ENCODE measurements around the gene RHOBTB3. TPM values are rescaled to one million over a fixed set of nuclear protein-coding genes. Genes with fewer than 3 reads are reported as not detected.
"Not testable (repeated sequence)": the region's sequence is repeated elsewhere in the genome, so short reads cannot be mapped to it uniquely, and the experiment has no call there.

The RHOBTB3 gene
- total RNA-seq, 2 donors from 2014 or later = 0.92 to 2.5 TPM

GRCh38 chr5:95835682-95836385, 104.7 kb downstream of the RHOBTB3 start:
- no peaks in the 10 kb centered on the region for H3K36me3 Mint-ChIP-seq (ENCODE audit: low read depth)
- H3K4me1 Mint-ChIP-seq = peaks cover 37% of the 10 kb centered on the region
- peak overlapping the region; percentile 98 for H3K27ac Mint-ChIP-seq
- no peaks in the 10 kb centered on the region for H3K9me3 ChIP-seq (ENCODE audit: control insufficient read depth, low read length, poor library complexity, severe bottlenecking)
- no peaks in the 10 kb centered on the region for H3K27me3 Mint-ChIP-seq
- peak overlapping the region; percentile 97 for H3K4me3 Mint-ChIP-seq
- DNase-seq (no peak), ATAC-seq (no peak)

- Mint-ChIP-seq H3K36me3 (ENCODE audit: low read depth) (no peaks in the 10 kb centered on the region), H3K27ac (peak overlapping the region; percentile 98), H3K4me3 (peak overlapping the region; percentile 97), H3K27me3 (no peaks in the 10 kb centered on the region), H3K4me1 (peaks cover 41% of the 10 kb centered on the region)
- DNase-seq (no peak), ATAC-seq (no peak)
- H3K9me3 ChIP-seq (ENCODE audit: control insufficient read depth, low read length, poor library complexity, severe bottlenecking) = no peaks in the 10 kb centered on the region
Observed at GRCh38 chr5:95836544-95836943, 105.4 kb downstream of the RHOBTB3 start.

GRCh38 chr5:95836971-95837370, 105.8 kb downstream of the RHOBTB3 start:
- not testable (repeated sequence) for H3K36me3 Mint-ChIP-seq (ENCODE audit: low read depth); H3K9me3 ChIP-seq (ENCODE audit: control insufficient read depth, low read length, poor library complexity, severe bottlenecking); DNase-seq; H3K27me3 Mint-ChIP-seq; ATAC-seq
- H3K27ac Mint-ChIP-seq = peak overlapping the region; percentile 98
- peaks cover 41% of the 10 kb centered on the region for H3K4me1 Mint-ChIP-seq
- H3K4me3 Mint-ChIP-seq = peak overlapping the region; percentile 12

- peaks cover 41% of the 10 kb centered on the region for H3K4me1 Mint-ChIP-seq
- H3K4me3 Mint-ChIP-seq = no peak overlapping the region
- ATAC-seq = no peak
- H3K36me3 Mint-ChIP-seq (ENCODE audit: low read depth) = no peaks in the 10 kb centered on the region
- H3K27ac Mint-ChIP-seq = peak overlapping the region; percentile 98
- DNase-seq = no peak
- H3K27me3 Mint-ChIP-seq = no peaks in the 10 kb centered on the region
- H3K9me3 ChIP-seq (ENCODE audit: control insufficient read depth, low read length, poor library complexity, severe bottlenecking) = no peaks in the 10 kb centered on the region
Observed at GRCh38 chr5:95837492-95837891, 106.4 kb downstream of the RHOBTB3 start.

- ATAC-seq (no peak), DNase-seq (no peak)
- Mint-ChIP-seq H3K4me3 (no peak overlapping the region), H3K27me3 (no peaks in the 10 kb centered on the region), H3K36me3 (ENCODE audit: low read depth) (no peaks in the 10 kb centered on the region), H3K27ac (peak overlapping the region; percentile 98), H3K4me1 (peaks cover 41% of the 10 kb centered on the region)
- no peaks in the 10 kb centered on the region for H3K9me3 ChIP-seq (ENCODE audit: control insufficient read depth, low read length, poor library complexity, severe bottlenecking)
Observed at GRCh38 chr5:95838001-95838520, 106.9 kb downstream of the RHOBTB3 start.

GRCh38 chr5:95838556-95838955, 107.4 kb downstream of the RHOBTB3 start:
- no peak for DNase-seq
- H3K4me1 Mint-ChIP-seq = peaks cover 44% of the 10 kb centered on the region
- ATAC-seq = no peak
- no peak overlapping the region for H3K4me3 Mint-ChIP-seq
- no peaks in the 10 kb centered on the region for H3K36me3 Mint-ChIP-seq (ENCODE audit: low read depth)
- no peaks in the 10 kb centered on the region for H3K27me3 Mint-ChIP-seq
- H3K27ac Mint-ChIP-seq = no peak overlapping the region
- H3K9me3 ChIP-seq (ENCODE audit: control insufficient read depth, low read length, poor library complexity, severe bottlenecking) = no peaks in the 10 kb centered on the region

- Mint-ChIP-seq H3K27ac (no peak overlapping the region), H3K36me3 (ENCODE audit: low read depth) (no peaks in the 10 kb centered on the region), H3K4me3 (no peak overlapping the region), H3K27me3 (no peaks in the 10 kb centered on the region), H3K4me1 (peaks cover 36% of the 10 kb centered on the region)
- DNase-seq (no peak), ATAC-seq (no peak)
- H3K9me3 ChIP-seq (ENCODE audit: control insufficient read depth, low read length, poor library complexity, severe bottlenecking) = no peaks in the 10 kb centered on the region
Observed at GRCh38 chr5:95839658-95840057, 108.5 kb downstream of the RHOBTB3 start.

GRCh38 chr5:95840956-95841705, 110.0 kb downstream of the RHOBTB3 start:
- no peak for DNase-seq
- ATAC-seq = no peak
- H3K4me3 Mint-ChIP-seq = no peak overlapping the region
- H3K9me3 ChIP-seq (ENCODE audit: control insufficient read depth, low read length, poor library complexity, severe bottlenecking) = no peaks in the 10 kb centered on the region
- H3K27ac Mint-ChIP-seq = peak overlapping the region; percentile 97
- H3K27me3 Mint-ChIP-seq = no peaks in the 10 kb centered on the region
- H3K4me1 Mint-ChIP-seq = peaks cover 27% of the 10 kb centered on the region
- no peaks in the 10 kb centered on the region for H3K36me3 Mint-ChIP-seq (ENCODE audit: low read depth)

- no peaks in the 10 kb centered on the region for H3K27me3 Mint-ChIP-seq
- peak overlapping the region; percentile 97 for H3K27ac Mint-ChIP-seq
- H3K9me3 ChIP-seq (ENCODE audit: control insufficient read depth, low read length, poor library complexity, severe bottlenecking) = no peaks in the 10 kb centered on the region
- H3K36me3 Mint-ChIP-seq (ENCODE audit: low read depth) = no peaks in the 10 kb centered on the region
- ATAC-seq (no peak), DNase-seq (no peak)
- peaks cover 23% of the 10 kb centered on the region for H3K4me1 Mint-ChIP-seq
- no peak overlapping the region for H3K4me3 Mint-ChIP-seq
Observed at GRCh38 chr5:95841914-95842812, 111.0 kb downstream of the RHOBTB3 start.

GRCh38 chr5:95842854-95843544, 111.9 kb downstream of the RHOBTB3 start:
- peak overlapping the region; percentile 74 for H3K4me3 Mint-ChIP-seq
- H3K27ac Mint-ChIP-seq = peak overlapping the region; percentile 97

GRCh38 chr5:95843733-95844223, 112.6 kb downstream of the RHOBTB3 start:
- ATAC-seq (no peak), DNase-seq (no peak)
- peak overlapping the region; percentile 74 for H3K4me3 Mint-ChIP-seq
- H3K36me3 Mint-ChIP-seq (ENCODE audit: low read depth) = no peaks in the 10 kb centered on the region
- H3K27ac Mint-ChIP-seq = peak overlapping the region; percentile 97
- peaks cover 20% of the 10 kb centered on the region for H3K4me1 Mint-ChIP-seq
- no peaks in the 10 kb centered on the region for H3K9me3 ChIP-seq (ENCODE audit: control insufficient read depth, low read length, poor library complexity, severe bottlenecking)
- H3K27me3 Mint-ChIP-seq = no peaks in the 10 kb centered on the region

More at GRCh38 chr5:95842854-95843544, 111.9 kb downstream of the RHOBTB3 start:
- Mint-ChIP-seq H3K36me3 (ENCODE audit: low read depth) (no peaks in the 10 kb centered on the region), H3K4me1 (peaks cover 20% of the 10 kb centered on the region), H3K27me3 (no peaks in the 10 kb centered on the region)
- ATAC-seq (peak; percentile 82), DNase-seq (peak in 2 of 3 donors; percentile 20 to 40)
- no peaks in the 10 kb centered on the region for H3K9me3 ChIP-seq (ENCODE audit: control insufficient read depth, low read length, poor library complexity, severe bottlenecking)

- peaks cover 20% of the 10 kb centered on the region for H3K4me1 Mint-ChIP-seq
- no peak overlapping the region for H3K27ac Mint-ChIP-seq
- ATAC-seq (no peak), DNase-seq (no peak)
- H3K4me3 Mint-ChIP-seq = no peak overlapping the region
- no peaks in the 10 kb centered on the region for H3K27me3 Mint-ChIP-seq
- no peaks in the 10 kb centered on the region for H3K9me3 ChIP-seq (ENCODE audit: control insufficient read depth, low read length, poor library complexity, severe bottlenecking)
- no peaks in the 10 kb centered on the region for H3K36me3 Mint-ChIP-seq (ENCODE audit: low read depth)
Observed at GRCh38 chr5:95845391-95845790, 114.3 kb downstream of the RHOBTB3 start.

Data from T-helper 17 cell (primary cell).